Heart right ventricle (tissue), 16 donors: Measurements from ENCODE around the gene COQ8A. TPM values are rescaled to one million over a fixed set of nuclear protein-coding genes. Genes with fewer than 3 reads are reported as not detected.

Source experiments
- ATAC-seq, 8 donors: fragments of 200-7000 bp; cut with Tn5 transposase; one replicate each; pipeline ENCODE4 v1.9.1; 2020; ENCODE audit warnings: mild to moderate bottlenecking in 8 of 8, moderate library complexity in 8 of 8, moderate number of reproducible peaks in 1 of 8
- DNase-seq, 2 donors: peaks; one replicate each; pipeline ENCODE4 v3.0.0-alpha.2; 2020
- H3K27ac ChIP-seq, 10 donors: fragments of 200-600 bp; sonication (generic) in 2 of 10; one replicate each; pipeline versions ENCODE4 v1.5.0 to v1.8.0; 2020 to 2022; ENCODE audit warnings: mild to moderate bottlenecking in 3 of 10
- H3K27me3 ChIP-seq, 7 donors: fragments of 200-600 bp; one replicate each; pipeline ENCODE4 v1.8.0; 2021 to 2022; ENCODE audit warnings: mild to moderate bottlenecking in 2 of 7
- H3K36me3 ChIP-seq, 9 donors: fragments of 200-600 bp; sonication (generic) in 1 of 9; one replicate each; pipeline versions ENCODE4 v1.5.0 to v1.8.0; 2020 to 2022; ENCODE audit warnings: mild to moderate bottlenecking in 2 of 9
- H3K4me1 ChIP-seq, 9 donors: fragments of 200-600 bp; sonication (generic) in 1 of 9; one replicate each; pipeline versions ENCODE4 v1.5.0 to v1.8.0; 2020 to 2022; ENCODE audit warnings: mild to moderate bottlenecking in 4 of 9
- H3K4me3 ChIP-seq, 10 donors: fragments of 200-600 bp; sonication (generic) in 2 of 10; one replicate each; pipeline versions ENCODE4 v1.5.0 to v1.8.0; 2020 to 2022; ENCODE audit warnings: mild to moderate bottlenecking in 7 of 10, moderate library complexity in 2 of 10
- H3K9me3 ChIP-seq, 11 donors: fragments of 200-600 bp in 10 of 11; sonication (generic) in 2 of 11; one replicate each; pipeline versions ENCODE4 v1.5.0 to v1.8.0; 2013 to 2022; ENCODE audit warnings: mild to moderate bottlenecking in 2 of 11, control low read depth in 1 of 11, moderate library complexity in 1 of 11
- CTCF ChIP-seq, 9 donors: fragments of 200-600 bp; sonication (generic) in 2 of 9; IDR thresholded peaks; one replicate each; pipeline versions ENCODE4 v1.5.0 to v1.8.0; 2021 to 2022; ENCODE audit warnings: antibody characterized with exemption in 9 of 9, mild to moderate bottlenecking in 5 of 9, moderate library complexity in 1 of 9
- WGBS, 2 donors: extraction: QIAGEN DNeasy Blood & Tissue Kit; methylation state at CpG; one replicate each; pipeline ENCODE4 v1.1.7; 2013; ENCODE audit warnings: inconsistent platforms in 1 of 2; 5-methylcytosine and 5-hydroxymethylcytosine counted together
- intact Hi-C, 10 donors: fragments of 100-400 bp; cut with DNase I; formaldehyde crosslinking; loops; one replicate each; pipeline versions ENCODE4 v1.11.1 to v1.14.2; 2022
- polyA plus RNA-seq, 2 donors: library from polyadenylated mRNA; stranded (reverse); fragments of 200-250 nt; gene quantifications; one replicate each; pipeline ENCODE4 v1.2.3, GENCODE V29; 2013
- total RNA-seq, 10 donors: library from RNA; stranded (reverse); fragmentation: NEBNext Ultra II Directional in 3 of 10; extraction: Animal tissue kit (Norgen Biotek cat#: 25700) in 3 of 10; gene quantifications; one replicate each; pipeline versions ENCODE4 v1.2.1 to v1.2.4, GENCODE V29; 2021 to 2023
- donor health status: Arrhythmogenic right ventricular cardiomyopathy.
- donor health status: ischemic (EF 13 %, LVEDD 7.1; RV severe dilation, severe dysfunction).
- donor health status: healthy with polysubstance abuse.
- donor health status: DM: no; HTN: yes; CAD: no.
- donor health status: DM: no; HTN: no; CAD: no.
- donor health status: ischemic (EF 25% LVEDD 6.9; RV normal size, moderate dysfunction).
- donor health status: ischemic (EF 25% LVEDD 5.7; RV mildly dilated, moderate dysfunction).
- donor health status: healthy.
- donor health status: DM: yes; HTN: yes; CAD: no.
- donor health status: Ischemic cardiomyopathy.
- donor health status: ischemic (EF 35%, LVEDD 5.7; RV mildly dilated, moderate dysfunction).
- donor health status: nonischemic (EF 11% LVEDD 7.7; RV severe dilation, severe dysfunction).
- donor health status: DM: yes; HTN: yes; CAD: no.
- donor health status: PGD.
- donor health status: ischemic (EF 29% LVEDD 5.4; RV normal size, mild dysfunction).
- donor health status: nonischemic (EF 23%, LVEDD 6.1; RV moderate dilation, normal function).

Gene COQ8A
- total and polyA plus RNA-seq, 12 donors, result 136 to 495 (median 253) TPM

GRCh38 chr1:226988334-226988666 is 48.2 kb downstream of the COQ8A start:
- H3K4me3 ChIP-seq, result no peak overlapping the region
- peaks cover 16 to 89% (median 52%) of the 10 kb centered on the region in 9 donors for H3K4me1 ChIP-seq
- DNase-seq (no peak), ATAC-seq (no peak)
- TF ChIP-seq CTCF (IDR thresholded peaks at IDR 0.05), result no peak
- H3K9me3 ChIP-seq, result no peaks in the 10 kb centered on the region
- H3K27ac ChIP-seq, result peak overlapping the region in 8 of 10 donors; percentile 18 to 75 (median 44)
- H3K27me3 ChIP-seq, result no peaks in the 10 kb centered on the region
- 33 to 50% methylated on average over 3 of the region's 3 CpGs for WGBS, 2 donors
- intact Hi-C loops, result loop anchor here in 1 of 10 donors (5.0 kb wide), 1 partner anchor 76 kb away; no protein-coding TSS in a partner anchor
- H3K36me3 ChIP-seq, result peaks cover 0 to 61% (median 0%) of the 10 kb centered on the region in 9 donors

- DNase-seq, result no peak
- TF ChIP-seq CTCF (IDR thresholded peaks at IDR 0.05), result no peak
Measured at GRCh38 chr1:226989085-226989920, 49.2 kb downstream of the COQ8A start.

GRCh38 chr1:226990133-226990716 is 50.1 kb downstream of the COQ8A start:
- 48 to 56% methylated on average over 10 of the region's 10 CpGs for WGBS, 2 donors
- no peak for TF ChIP-seq CTCF (IDR thresholded peaks at IDR 0.05)
- Histone ChIP-seq H3K9me3 (no peaks in the 10 kb centered on the region), H3K27ac (peak overlapping the region in 9 of 10 donors; percentile 1 to 75 (median 57)), H3K4me1 (peaks cover 8 to 84% (median 51%) of the 10 kb centered on the region in 9 donors), H3K36me3 (peaks cover 0 to 61% (median 0%) of the 10 kb centered on the region in 9 donors), H3K4me3 (no peak overlapping the region), H3K27me3 (no peaks in the 10 kb centered on the region)
- peak in 6 of 8 donors; percentile 11 to 39 (median 26) for ATAC-seq
- intact Hi-C loops, result loop anchor here in 4 of 10 donors (5.0 to 10.0 kb wide), 4 partner anchors 43 to 78 kb away; partner anchors contain the start of gene COQ8A (in 1 of the 4)
- peak in 1 of 2 donors; percentile 33 for DNase-seq

More at GRCh38 chr1:226989085-226989920, 49.2 kb downstream of the COQ8A start:
- Histone ChIP-seq H3K4me1 (peaks cover 12 to 89% (median 53%) of the 10 kb centered on the region in 9 donors), H3K36me3 (peaks cover 0 to 64% (median 0%) of the 10 kb centered on the region in 9 donors), H3K9me3 (no peaks in the 10 kb centered on the region), H3K27me3 (no peaks in the 10 kb centered on the region), H3K4me3 (no peak overlapping the region), H3K27ac (peak overlapping the region in 8 of 10 donors; percentile 33 to 75 (median 56))
- WGBS, 2 donors, result 61 to 65% methylated on average over 12 of the region's 12 CpGs
- no peak for ATAC-seq
- intact Hi-C loops, result loop anchor here in 1 of 10 donors (5.0 kb wide), 1 partner anchor 77 kb away; no protein-coding TSS in a partner anchor

GRCh38 chr1:226991920-226992319 is 51.8 kb downstream of the COQ8A start:
- intact Hi-C loops, result loop anchor here in 4 of 10 donors (5.0 to 10.0 kb wide), 4 partner anchors 45 to 80 kb away; partner anchors contain the start of gene COQ8A (in 1 of the 4)
- WGBS, 2 donors, result 83 to 92% methylated on average over 4 of the region's 4 CpGs
- ATAC-seq, result no peak

More at GRCh38 chr1:226991920-226992319, 51.8 kb downstream of the COQ8A start:
- H3K9me3 ChIP-seq, result no peaks in the 10 kb centered on the region
- peaks cover 8 to 67% (median 51%) of the 10 kb centered on the region in 9 donors for H3K4me1 ChIP-seq
- no peak overlapping the region for H3K27ac ChIP-seq
- H3K36me3 ChIP-seq, result peaks cover 0 to 56% (median 0%) of the 10 kb centered on the region in 9 donors
- no peak for TF ChIP-seq CTCF (IDR thresholded peaks at IDR 0.05)
- no peak overlapping the region for H3K4me3 ChIP-seq
- H3K27me3 ChIP-seq, result no peaks in the 10 kb centered on the region
- no peak for DNase-seq
